IPS DF 4.7 (cell line): ENCODE data around the gene PLCG2.
"Not testable (repeated sequence)": the region's sequence is repeated elsewhere in the genome, so short reads cannot be mapped to it uniquely, and the experiment has no call there.

Experiments used
- DNase-seq: peaks from one replicate; pipeline ENCODE4 v3.0.0-alpha.2; 2013; ENCODE audit warnings: low spot score; ENCODE audit errors: extremely low read depth

Gene PLCG2

GRCh38 chr16:81754858-81755257, 24.2 kb upstream of the PLCG2 start:
- no peak for DNase-seq

GRCh38 chr16:81755915-81756614, 23.0 kb upstream of the PLCG2 start:
- DNase-seq: no peak

GRCh38 chr16:81756615-81757356, 22.3 kb upstream of the PLCG2 start:
- DNase-seq: no peak

GRCh38 chr16:81758376-81758775, 20.7 kb upstream of the PLCG2 start:
- no peak for DNase-seq

GRCh38 chr16:81762322-81762721, 16.8 kb upstream of the PLCG2 start:
- DNase-seq: not testable (repeated sequence)

GRCh38 chr16:81765111-81765919, 13.8 kb upstream of the PLCG2 start:
- no peak for DNase-seq

GRCh38 chr16:81765969-81766368, 13.1 kb upstream of the PLCG2 start:
- no peak for DNase-seq

GRCh38 chr16:81767987-81768592, 11.0 kb upstream of the PLCG2 start:
- DNase-seq: no peak

GRCh38 chr16:81770008-81770407, 9.1 kb upstream of the PLCG2 start:
- no peak for DNase-seq

GRCh38 chr16:81774348-81774747, 4.7 kb upstream of the PLCG2 start:
- DNase-seq: no peak

- DNase-seq: no peak
Measured at GRCh38 chr16:81775570-81775969, 3.5 kb upstream of the PLCG2 start.

- no peak for DNase-seq
Measured at GRCh38 chr16:81778231-81778630, 860 bp upstream of the PLCG2 start.

GRCh38 chr16:81779536-81780320, 637 bp downstream of the PLCG2 start:
- DNase-seq: no peak

- no peak for DNase-seq
Measured at GRCh38 chr16:81780350-81780749, 1.3 kb downstream of the PLCG2 start.

GRCh38 chr16:81782236-81782635, 3.1 kb downstream of the PLCG2 start:
- no peak for DNase-seq

- DNase-seq: no peak
Measured at GRCh38 chr16:81784072-81784795, 5.1 kb downstream of the PLCG2 start.

- no peak for DNase-seq
Measured at GRCh38 chr16:81785138-81785924, 6.2 kb downstream of the PLCG2 start.

- no peak for DNase-seq
Measured at GRCh38 chr16:81786321-81786720, 7.2 kb downstream of the PLCG2 start.

- DNase-seq: no peak
Measured at GRCh38 chr16:81786868-81787267, 7.8 kb downstream of the PLCG2 start.
